NOMO-1 treated with dmso at 0.1 percent for 144 hours (cell line): ENCODE data around the gene MAGEA6.
"Not testable (repeated sequence)": the region's sequence is repeated elsewhere in the genome, so short reads cannot be mapped to it uniquely, and the experiment has no call there.

Experiments
- DNase-seq: peaks from one replicate; lab custom pipeline; 2025; ENCODE audit not compliant: unreplicated experiment; lab: John Stamatoyannopoulos, UW

Gene MAGEA6, protein sequence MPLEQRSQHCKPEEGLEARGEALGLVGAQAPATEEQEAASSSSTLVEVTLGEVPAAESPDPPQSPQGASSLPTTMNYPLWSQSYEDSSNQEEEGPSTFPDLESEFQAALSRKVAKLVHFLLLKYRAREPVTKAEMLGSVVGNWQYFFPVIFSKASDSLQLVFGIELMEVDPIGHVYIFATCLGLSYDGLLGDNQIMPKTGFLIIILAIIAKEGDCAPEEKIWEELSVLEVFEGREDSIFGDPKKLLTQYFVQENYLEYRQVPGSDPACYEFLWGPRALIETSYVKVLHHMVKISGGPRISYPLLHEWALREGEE

GRCh38 chrX:152769549-152770289 is at the start of gene MAGEA6:
Gene MAGEA6 (minus strand): TSS chrX:152769689. CDS start chrX:152767650, 2,039 bp downstream.
- not testable (repeated sequence) for DNase-seq

- DNase-seq = no peak
These were observed 49.8 kb upstream of the MAGEA6 start for GRCh38 chrX:152819266-152819665.

DNA sequence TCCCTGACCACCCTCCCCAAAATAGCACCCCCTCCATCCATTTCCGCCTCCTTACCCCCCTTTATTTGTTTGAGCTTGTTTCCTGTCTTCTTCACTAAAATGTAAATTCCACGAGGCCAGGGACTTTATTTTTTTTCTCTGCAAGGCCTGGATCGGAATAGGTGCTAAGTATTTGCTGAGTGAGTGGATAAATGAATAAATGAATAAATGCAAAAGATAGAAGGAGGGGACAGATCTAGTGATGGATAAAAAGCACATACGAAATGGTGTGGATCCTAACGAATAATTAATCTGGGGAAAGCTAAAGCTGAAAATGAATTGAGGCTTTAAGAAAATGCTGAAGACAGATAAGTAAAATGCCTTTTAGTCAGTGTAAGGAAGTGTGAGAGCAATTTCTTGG is 48.9 kb upstream of the MAGEA6 start:
- no peak for DNase-seq

DNA sequence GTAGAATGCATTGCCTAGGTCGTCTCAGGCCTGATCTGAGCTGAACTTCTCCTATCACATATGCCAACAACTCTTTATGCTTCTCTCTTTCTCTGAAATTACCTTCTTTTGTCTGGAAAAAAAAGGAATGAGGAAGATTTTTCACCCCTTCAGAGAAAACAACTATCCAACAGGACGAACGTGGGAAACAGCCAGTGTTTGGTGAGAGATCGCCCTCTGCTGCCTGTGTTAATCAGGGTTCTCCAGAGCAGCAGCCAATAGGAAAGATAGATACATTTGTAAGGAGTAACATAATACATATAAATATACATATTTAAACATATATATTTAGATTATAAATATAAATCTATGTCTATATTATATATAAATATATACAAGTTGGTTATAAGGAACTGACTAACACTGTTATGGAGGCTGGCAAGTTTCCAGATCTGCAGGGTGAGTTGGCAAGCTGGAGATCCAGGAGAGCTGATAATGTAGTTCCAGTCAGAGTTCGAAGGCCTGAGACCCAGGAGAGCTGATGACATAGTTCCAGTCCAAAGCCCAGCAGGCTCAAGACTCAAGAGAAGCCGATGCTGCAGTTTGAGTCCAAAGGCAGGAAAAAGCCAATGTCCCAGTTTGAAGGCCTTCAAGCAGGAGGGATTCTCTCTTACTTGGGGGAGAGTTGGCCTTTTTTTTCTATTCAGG is 47.7 kb upstream of the MAGEA6 start:
- DNase-seq = no peak

- no peak for DNase-seq
These were observed 44.6 kb upstream of the MAGEA6 start for GRCh38 chrX:152814048-152814447.

DNA sequence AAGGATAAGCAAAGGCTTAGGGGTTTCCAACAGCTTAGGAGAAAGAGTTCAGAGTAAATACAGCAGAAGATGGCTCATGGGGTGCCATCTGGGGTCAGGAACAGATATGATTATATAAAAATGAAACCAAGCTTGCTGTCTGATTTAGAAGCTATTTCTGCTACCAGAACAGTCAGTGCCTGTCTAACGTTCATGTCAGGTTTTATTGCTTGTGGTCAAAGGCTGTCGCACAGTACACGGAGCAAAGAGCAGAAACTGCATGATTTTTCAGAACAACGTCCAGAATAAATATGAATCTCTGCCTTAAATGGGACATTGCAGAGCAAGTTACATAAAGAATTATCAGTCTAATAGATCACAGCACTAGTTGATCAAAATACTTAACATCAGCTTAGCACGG is 43.7 kb upstream of the MAGEA6 start:
- no peak for DNase-seq

DNA sequence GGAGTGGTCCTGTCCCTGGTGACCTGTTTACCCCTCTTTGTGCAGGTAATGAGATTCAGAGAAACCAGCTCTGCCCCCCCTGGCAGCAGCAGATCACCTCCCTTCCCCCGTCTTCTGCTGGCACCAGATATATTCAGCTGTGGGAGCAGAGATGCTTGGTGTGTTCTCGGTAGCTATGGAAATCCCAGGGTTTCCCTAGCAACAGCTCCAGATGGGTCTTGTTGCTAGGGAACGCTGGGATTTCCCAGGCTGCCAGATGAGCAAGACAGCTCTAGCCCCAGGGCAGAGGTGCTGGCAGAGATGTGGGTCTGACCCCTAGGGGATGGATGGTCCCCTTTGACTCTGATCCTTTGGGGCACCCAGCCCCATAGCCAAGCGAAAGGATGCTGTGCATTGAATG is 40.9 kb upstream of the MAGEA6 start:
- DNase-seq = no peak

- no peak for DNase-seq
These were observed 36.5 kb upstream of the MAGEA6 start for GRCh38 chrX:152806035-152806434.

GRCh38 chrX:152798945-152799344 is 29.5 kb upstream of the MAGEA6 start:
- no peak for DNase-seq

DNA sequence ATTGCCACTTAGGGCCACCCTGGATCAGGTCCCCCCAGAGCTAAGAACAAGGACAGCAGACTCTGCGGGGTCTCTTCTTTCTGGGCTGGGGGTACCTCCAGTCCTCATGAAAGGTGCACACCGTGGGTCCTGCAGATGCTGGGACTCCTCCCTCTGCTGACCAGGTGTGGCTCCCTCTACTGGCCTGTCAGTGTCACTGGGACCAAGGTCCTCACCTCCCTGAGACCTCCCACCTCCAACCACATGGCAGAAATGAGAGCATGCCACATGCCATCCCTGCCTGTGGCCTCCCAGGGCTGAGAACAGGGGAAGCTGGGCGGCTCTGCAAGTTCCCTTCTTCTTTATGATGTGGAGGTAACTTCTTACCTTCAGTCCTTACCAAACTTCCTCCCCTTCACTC is 17.6 kb upstream of the MAGEA6 start:
- DNase-seq = not testable (repeated sequence)

DNA sequence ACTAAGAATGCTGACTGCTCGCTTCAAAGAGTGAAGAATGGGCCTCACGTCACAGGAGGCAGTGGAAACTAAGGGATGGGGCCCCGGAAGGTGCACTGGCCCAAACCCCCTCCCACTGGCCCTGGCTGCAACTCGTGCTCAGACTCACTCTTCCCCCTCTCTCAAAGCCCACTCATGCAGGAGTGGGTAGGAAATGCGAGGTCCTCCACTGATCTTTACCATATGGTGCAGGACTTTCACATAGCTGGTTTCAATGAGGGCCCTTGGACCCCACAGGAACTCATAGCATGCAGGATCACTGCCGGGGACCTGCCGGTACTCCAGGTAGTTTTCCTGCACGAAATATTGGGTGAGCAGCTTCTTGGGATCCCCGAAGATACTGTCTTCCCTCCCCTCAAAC is 2.9 kb downstream of the MAGEA6 start:
- not testable (repeated sequence) for DNase-seq

GRCh38 chrX:152761582-152761981 is 7.9 kb downstream of the MAGEA6 start:
- not testable (repeated sequence) for DNase-seq

- not testable (repeated sequence) for DNase-seq
These were observed 9.9 kb downstream of the MAGEA6 start for GRCh38 chrX:152759544-152759943.

GRCh38 chrX:152758918-152759317 is 10.6 kb downstream of the MAGEA6 start, which contains the start of gene CSAG3:
Gene CSAG3 (plus strand): TSS chrX:152759218.
- DNase-seq = not testable (repeated sequence)

GRCh38 chrX:152754871-152755270 is 14.6 kb downstream of the MAGEA6 start:
- not testable (repeated sequence) for DNase-seq

DNA sequence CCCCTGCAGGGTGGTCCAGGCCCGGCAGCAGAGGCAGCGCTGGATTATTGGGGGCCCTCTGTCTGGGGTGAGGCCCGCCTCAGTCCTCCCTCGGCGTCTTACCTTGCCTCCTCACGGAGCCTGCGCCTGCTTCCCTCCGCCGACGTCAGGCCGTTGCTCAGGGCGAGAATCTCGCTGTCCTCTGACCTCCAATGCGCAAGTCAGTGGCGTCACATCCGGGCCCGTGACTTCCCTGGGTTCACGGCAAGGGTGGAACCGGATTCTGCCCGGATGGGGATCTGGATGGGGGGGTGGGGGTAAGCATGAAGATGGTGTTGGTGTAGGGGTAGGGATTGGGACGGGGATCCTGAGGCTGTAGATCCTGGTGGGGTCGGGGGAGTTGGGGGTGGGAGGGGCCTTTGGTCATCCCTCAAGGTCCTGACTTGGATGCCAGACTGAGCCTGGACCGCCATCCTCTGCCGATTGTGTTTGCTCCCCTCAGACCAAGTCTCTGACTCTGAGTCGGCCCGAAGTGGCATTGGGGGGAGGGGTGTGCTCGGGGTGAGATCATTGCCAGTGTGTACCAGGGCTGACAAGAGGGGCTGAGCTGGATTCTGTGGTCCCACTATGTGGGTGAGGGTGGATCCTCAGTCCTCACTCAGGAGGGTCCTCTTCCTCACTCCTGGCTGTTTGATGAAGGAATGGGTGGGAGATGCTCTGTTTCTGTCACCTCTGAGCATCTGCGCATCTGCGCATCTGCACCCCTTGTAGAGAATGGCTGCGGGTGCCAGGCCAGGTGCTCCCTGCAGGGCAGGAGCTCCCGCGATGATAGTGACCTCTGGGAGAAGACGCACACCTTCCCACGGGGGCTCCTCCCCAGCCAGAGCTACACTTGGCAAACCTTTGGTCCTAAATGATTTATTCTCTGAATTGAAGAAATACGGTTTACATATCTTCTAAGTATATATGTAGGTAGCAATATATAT is 15.5 kb downstream of the MAGEA6 start, which contains the start of gene MAGEA2:
MAGEA2 (minus strand) TSS at position 157 of the 965 bp plus-strand sequence. CDS start 2,479 bp downstream, outside the sequence.
- not testable (repeated sequence) for DNase-seq

DNA sequence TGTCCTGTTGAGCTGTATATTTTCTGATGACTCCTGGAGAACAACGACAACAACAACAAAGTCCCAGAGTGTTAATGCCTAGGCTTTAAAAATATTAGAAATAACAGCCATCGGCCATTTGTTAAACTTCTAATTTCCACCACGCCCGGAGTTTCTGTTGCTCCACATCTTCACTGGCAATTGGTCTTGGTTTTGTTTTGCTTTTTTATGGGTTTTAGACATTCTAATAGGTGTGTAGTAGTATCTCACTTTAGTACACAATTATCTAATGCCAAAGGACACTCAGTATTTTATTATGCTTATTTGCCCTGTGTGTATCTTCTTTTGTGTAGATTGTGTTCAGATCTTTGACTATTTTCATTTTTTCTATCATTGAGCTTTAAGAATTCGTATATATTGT is 30.9 kb downstream of the MAGEA6 start:
- no peak for DNase-seq

DNA sequence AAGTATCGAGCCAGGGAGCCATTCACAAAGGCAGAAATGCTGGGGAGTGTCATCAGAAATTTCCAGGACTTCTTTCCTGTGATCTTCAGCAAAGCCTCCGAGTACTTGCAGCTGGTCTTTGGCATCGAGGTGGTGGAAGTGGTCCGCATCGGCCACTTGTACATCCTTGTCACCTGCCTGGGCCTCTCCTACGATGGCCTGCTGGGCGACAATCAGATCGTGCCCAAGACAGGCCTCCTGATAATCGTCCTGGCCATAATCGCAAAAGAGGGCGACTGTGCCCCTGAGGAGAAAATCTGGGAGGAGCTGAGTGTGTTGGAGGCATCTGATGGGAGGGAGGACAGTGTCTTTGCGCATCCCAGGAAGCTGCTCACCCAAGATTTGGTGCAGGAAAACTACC is 33.0 kb downstream of the MAGEA6 start:
- not testable (repeated sequence) for DNase-seq

DNA sequence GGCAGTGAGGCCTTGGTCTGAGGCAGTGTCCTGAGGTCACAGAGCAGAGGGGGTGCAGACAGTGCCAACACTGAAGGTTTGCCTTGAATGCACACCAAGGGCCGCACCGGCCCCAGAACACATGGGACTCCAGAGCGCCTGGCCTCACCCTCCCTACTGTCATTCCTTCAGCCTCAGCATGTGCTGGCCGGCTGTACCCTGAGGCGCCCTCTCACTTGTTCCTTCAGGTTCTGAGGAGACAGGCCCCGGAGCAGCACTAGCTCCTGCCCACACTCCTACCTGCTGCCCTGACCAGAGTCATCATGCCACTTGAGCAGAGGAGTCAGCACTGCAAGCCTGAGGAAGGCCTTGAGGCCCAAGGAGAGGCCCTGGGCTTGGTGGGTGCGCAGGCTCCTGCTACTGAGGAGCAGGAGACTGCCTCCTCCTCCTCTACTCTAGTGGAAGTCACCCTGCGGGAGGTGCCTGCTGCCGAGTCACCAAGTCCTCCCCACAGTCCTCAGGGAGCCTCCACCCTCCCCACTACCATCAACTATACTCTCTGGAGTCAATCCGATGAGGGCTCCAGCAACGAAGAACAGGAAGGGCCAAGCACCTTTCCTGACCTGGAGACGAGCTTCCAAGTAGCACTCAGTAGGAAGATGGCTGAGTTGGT is 33.5 kb downstream of the MAGEA6 start:
- no peak for DNase-seq

DNA sequence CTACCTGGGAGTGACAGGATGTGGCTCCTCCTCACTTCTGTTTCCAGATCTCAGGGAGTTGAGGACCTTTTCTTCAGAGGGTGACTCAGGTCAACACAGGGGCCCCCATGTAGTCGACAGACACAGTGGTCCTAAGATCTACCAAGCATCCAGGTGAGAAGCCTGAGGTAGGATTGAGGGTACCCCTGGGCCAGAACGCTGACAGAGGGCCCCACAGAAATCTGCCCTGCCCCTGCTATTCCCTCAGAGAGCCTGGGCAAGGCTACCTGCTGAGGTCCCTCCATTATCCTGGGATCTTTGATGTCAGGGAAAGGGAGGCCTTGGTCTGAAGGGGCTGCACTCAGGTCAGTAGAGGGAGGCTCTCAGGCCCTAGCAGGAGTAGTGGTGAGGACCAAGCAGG is 34.4 kb downstream of the MAGEA6 start:
- DNase-seq = no peak
